HL-60 (cell line): Measurements from ENCODE around the gene HYDIN.

Experiments used
- GABPA ChIP-seq: IDR thresholded peaks from 2 replicates; pipeline ENCODE4 v1.6.1; 2012; ENCODE audit warnings: low read depth
- POLR2AphosphoS5 ChIP-seq: IDR thresholded peaks from 2 replicates; pipeline ENCODE4 v1.6.1; 2012; ENCODE audit warnings: low read depth
- SPI1 ChIP-seq: IDR thresholded peaks from 2 replicates; pipeline ENCODE4 v1.6.1; 2012; ENCODE audit warnings: low read depth, mild to moderate bottlenecking, borderline replicate concordance
- TF ChIP-seq, protein P1 (sequence below): IDR thresholded peaks from one replicate; pipeline ENCODE4 v1.5.1; 2011; ENCODE audit warnings: low read length, control low read depth, inconsistent platforms; ENCODE audit not compliant: insufficient read depth
- TF ChIP-seq, protein P2 (sequence below): IDR thresholded peaks from 2 replicates; pipeline ENCODE4 v1.6.1; 2012; ENCODE audit warnings: low read depth; ENCODE audit not compliant: insufficient replicate concordance

DNA sequence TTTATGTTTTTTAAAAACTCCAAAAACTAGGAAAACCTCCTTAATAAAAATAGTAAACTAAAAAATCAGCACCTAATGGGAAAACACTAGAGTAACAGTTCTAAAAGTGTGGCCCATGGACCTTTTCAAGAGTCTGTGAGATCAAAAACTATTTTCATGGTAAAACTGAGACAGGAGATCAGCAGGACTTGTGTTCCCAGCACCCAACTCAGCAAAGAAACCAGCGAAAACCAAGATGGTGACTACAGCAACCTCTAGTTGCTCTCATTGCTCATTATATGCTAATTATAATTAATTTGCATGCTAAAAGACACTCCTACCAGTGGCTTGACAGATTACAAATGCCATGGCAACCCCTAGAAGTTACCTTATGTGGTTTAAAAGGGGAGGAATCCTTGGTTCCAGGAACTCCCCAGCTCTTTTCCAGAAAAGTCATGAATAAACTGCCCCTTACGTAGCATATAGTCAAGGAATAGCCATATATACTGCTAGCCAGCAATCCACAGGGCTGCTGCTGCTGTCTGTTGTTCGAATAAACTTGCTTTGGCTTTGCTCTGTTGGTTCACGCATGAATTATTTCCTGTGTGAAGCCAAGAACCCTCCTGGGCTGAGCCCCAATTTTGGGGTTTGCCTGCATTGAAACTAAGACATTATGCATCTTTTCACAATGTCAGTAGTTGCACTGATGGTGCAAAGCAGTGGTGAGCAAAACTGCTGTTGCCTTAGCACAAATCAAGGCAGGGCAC is 46.2 kb upstream of the HYDIN start:
- TF ChIP-seq, protein P1, sequence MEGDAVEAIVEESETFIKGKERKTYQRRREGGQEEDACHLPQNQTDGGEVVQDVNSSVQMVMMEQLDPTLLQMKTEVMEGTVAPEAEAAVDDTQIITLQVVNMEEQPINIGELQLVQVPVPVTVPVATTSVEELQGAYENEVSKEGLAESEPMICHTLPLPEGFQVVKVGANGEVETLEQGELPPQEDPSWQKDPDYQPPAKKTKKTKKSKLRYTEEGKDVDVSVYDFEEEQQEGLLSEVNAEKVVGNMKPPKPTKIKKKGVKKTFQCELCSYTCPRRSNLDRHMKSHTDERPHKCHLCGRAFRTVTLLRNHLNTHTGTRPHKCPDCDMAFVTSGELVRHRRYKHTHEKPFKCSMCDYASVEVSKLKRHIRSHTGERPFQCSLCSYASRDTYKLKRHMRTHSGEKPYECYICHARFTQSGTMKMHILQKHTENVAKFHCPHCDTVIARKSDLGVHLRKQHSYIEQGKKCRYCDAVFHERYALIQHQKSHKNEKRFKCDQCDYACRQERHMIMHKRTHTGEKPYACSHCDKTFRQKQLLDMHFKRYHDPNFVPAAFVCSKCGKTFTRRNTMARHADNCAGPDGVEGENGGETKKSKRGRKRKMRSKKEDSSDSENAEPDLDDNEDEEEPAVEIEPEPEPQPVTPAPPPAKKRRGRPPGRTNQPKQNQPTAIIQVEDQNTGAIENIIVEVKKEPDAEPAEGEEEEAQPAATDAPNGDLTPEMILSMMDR = no peak
- TF ChIP-seq POLR2AphosphoS5 = no peak
- TF ChIP-seq, protein P2, sequence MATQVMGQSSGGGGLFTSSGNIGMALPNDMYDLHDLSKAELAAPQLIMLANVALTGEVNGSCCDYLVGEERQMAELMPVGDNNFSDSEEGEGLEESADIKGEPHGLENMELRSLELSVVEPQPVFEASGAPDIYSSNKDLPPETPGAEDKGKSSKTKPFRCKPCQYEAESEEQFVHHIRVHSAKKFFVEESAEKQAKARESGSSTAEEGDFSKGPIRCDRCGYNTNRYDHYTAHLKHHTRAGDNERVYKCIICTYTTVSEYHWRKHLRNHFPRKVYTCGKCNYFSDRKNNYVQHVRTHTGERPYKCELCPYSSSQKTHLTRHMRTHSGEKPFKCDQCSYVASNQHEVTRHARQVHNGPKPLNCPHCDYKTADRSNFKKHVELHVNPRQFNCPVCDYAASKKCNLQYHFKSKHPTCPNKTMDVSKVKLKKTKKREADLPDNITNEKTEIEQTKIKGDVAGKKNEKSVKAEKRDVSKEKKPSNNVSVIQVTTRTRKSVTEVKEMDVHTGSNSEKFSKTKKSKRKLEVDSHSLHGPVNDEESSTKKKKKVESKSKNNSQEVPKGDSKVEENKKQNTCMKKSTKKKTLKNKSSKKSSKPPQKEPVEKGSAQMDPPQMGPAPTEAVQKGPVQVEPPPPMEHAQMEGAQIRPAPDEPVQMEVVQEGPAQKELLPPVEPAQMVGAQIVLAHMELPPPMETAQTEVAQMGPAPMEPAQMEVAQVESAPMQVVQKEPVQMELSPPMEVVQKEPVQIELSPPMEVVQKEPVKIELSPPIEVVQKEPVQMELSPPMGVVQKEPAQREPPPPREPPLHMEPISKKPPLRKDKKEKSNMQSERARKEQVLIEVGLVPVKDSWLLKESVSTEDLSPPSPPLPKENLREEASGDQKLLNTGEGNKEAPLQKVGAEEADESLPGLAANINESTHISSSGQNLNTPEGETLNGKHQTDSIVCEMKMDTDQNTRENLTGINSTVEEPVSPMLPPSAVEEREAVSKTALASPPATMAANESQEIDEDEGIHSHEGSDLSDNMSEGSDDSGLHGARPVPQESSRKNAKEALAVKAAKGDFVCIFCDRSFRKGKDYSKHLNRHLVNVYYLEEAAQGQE = no peak
- no peak for TF ChIP-seq SPI1
- no peak for TF ChIP-seq GABPA
